Vagina (tissue), 2 donors: ENCODE measurements around the gene TEDC1.

ENCODE experiments used
- CTCF ChIP-seq, 3 experiments: fragments of 450-650 bp in 2 of 3; fragments of 200-600 bp in 1 of 3; sonication (generic) in 1 of 3; IDR thresholded peaks; one replicate each; pipeline ENCODE4 v1.5.1; 2017 to 2019; ENCODE audit warnings: antibody characterized with exemption in 3 of 3, mild to moderate bottlenecking in 2 of 3, moderate library complexity in 2 of 3
- POLR2A ChIP-seq, 2 donors: fragments of 450-650 bp; IDR thresholded peaks; one replicate each; pipeline ENCODE4 v1.6.1; 2017; ENCODE audit warnings: antibody characterized with exemption in 2 of 2, mild to moderate bottlenecking in 2 of 2, moderate library complexity in 2 of 2
- POLR2AphosphoS5 ChIP-seq, 2 donors: sonication (generic); formaldehyde crosslinking; IDR thresholded peaks; one replicate each; pipeline ENCODE4 v1.9.0; 2017; ENCODE audit warnings: antibody characterized with exemption in 2 of 2, mild to moderate bottlenecking in 2 of 2, low read depth in 1 of 2; ENCODE audit not compliant: insufficient read depth in 1 of 2

- TF ChIP-seq POLR2AphosphoS5 (IDR thresholded peaks at IDR 0.05; ENCODE audit: insufficient read depth in 1 of 2, low read depth in 1 of 2) = no peak
- TF ChIP-seq CTCF (IDR thresholded peaks at IDR 0.05) = no peak
- no peak for TF ChIP-seq POLR2A (IDR thresholded peaks at IDR 0.05)
Observed at GRCh38 chr14:105495990-105496830, 5.2 kb downstream of the TEDC1 start.
